ENCODE data around the gene ZNF766. TPM values are rescaled to one million over a fixed set of nuclear protein-coding genes. Genes with fewer than 3 reads are reported as not detected.

ZNF766 gene
- polyA plus RNA-seq, 1 experiment: 14.0 TPM

GRCh38 chr19:52230685-52231084 lies 38.7 kb upstream of the ZNF766 start:
- no peak for DNase-seq (ENCODE audit: low read depth, low spot score)
- no peaks in the 10 kb centered on the region for H3K9me3 ChIP-seq (ENCODE audit: control insufficient read depth, insufficient read depth, low read length)
- ChIA-PET CTCF (no interaction called here), POLR2A (no interaction called here)
- no peak overlapping the region for H3K4me3 ChIP-seq (ENCODE audit: low read depth, low read length)
- TF ChIP-seq, protein P1, sequence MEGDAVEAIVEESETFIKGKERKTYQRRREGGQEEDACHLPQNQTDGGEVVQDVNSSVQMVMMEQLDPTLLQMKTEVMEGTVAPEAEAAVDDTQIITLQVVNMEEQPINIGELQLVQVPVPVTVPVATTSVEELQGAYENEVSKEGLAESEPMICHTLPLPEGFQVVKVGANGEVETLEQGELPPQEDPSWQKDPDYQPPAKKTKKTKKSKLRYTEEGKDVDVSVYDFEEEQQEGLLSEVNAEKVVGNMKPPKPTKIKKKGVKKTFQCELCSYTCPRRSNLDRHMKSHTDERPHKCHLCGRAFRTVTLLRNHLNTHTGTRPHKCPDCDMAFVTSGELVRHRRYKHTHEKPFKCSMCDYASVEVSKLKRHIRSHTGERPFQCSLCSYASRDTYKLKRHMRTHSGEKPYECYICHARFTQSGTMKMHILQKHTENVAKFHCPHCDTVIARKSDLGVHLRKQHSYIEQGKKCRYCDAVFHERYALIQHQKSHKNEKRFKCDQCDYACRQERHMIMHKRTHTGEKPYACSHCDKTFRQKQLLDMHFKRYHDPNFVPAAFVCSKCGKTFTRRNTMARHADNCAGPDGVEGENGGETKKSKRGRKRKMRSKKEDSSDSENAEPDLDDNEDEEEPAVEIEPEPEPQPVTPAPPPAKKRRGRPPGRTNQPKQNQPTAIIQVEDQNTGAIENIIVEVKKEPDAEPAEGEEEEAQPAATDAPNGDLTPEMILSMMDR (IDR thresholded peaks at IDR 0.05; ENCODE audit: low read depth, low read length): no peak
- H3K27me3 ChIP-seq (ENCODE audit: control insufficient read depth, insufficient read depth, low read length): no peaks in the 10 kb centered on the region
- H3K27ac ChIP-seq (ENCODE audit: low read depth, low read length): no peak overlapping the region

GRCh38 chr19:52231154-52231910 lies 38.1 kb upstream of the ZNF766 start:
- CTCF ChIA-PET: no interaction called here
- H3K27ac ChIP-seq (ENCODE audit: low read depth, low read length): no peak overlapping the region

DNA sequence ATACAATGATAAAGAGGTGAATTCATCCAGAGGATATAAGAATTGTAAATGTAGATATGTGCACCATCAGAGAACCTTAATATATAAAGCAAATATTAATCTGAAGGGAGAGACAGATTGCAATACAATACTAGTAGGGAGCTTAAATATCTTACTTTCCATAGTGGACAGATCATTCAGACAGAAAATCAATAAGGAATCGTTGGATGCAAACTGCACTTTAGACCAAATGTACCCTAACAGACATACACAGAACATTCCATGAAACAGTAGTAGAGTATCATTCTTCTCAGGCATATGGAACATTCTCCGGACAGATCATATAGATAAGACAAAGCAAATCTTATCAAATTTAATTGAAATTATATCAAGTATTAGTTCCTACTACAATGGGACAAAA lies 35.0 kb upstream of the ZNF766 start:
- Histone ChIP-seq H3K9me3 (ENCODE audit: control insufficient read depth, insufficient read depth, low read length) (no peaks in the 10 kb centered on the region), H3K27ac (ENCODE audit: low read depth, low read length) (no peak overlapping the region), H3K27me3 (ENCODE audit: control insufficient read depth, insufficient read depth, low read length) (no peaks in the 10 kb centered on the region), H3K4me3 (ENCODE audit: low read depth, low read length) (no peak overlapping the region)
- ChIA-PET CTCF (interaction anchor here (0.6 kb wide), 1 partner anchor 45 kb away, joined by 3 read pairs; the partner anchor contains the start of gene PPP2R1A), POLR2A (no interaction called here)
- TF ChIP-seq, protein P1 (IDR thresholded peaks at IDR 0.05; ENCODE audit: low read depth, low read length): no peak
- no peak for DNase-seq (ENCODE audit: low read depth, low spot score)

More at GRCh38 chr19:52231154-52231910, 38.1 kb upstream of the ZNF766 start:
- POLR2A ChIA-PET: interaction anchor here (0.6 kb wide), 1 partner anchor 43 kb away, joined by 3 read pairs; no protein-coding TSS in a partner anchor
- H3K9me3 ChIP-seq (ENCODE audit: control insufficient read depth, insufficient read depth, low read length): no peaks in the 10 kb centered on the region
- H3K27me3 ChIP-seq (ENCODE audit: control insufficient read depth, insufficient read depth, low read length): no peaks in the 10 kb centered on the region
- no peak for DNase-seq (ENCODE audit: low read depth, low spot score)
- TF ChIP-seq, protein P1 (IDR thresholded peaks at IDR 0.05; ENCODE audit: low read depth, low read length): no peak
- no peak overlapping the region for H3K4me3 ChIP-seq (ENCODE audit: low read depth, low read length)

- TF ChIP-seq, protein P1 (IDR thresholded peaks at IDR 0.05; ENCODE audit: low read depth, low read length): no peak
- ChIA-PET CTCF (interaction anchor here (0.6 to 1.5 kb wide), 34 partner anchors 9 to 548 kb away, joined by 3 to 37 read pairs (median 4); partner anchors contain the start of gene ZNF616), POLR2A (no interaction called here)
- Histone ChIP-seq H3K27ac (ENCODE audit: low read depth, low read length) (no peak overlapping the region), H3K9me3 (ENCODE audit: control insufficient read depth, insufficient read depth, low read length) (no peaks in the 10 kb centered on the region), H3K4me3 (ENCODE audit: low read depth, low read length) (no peak overlapping the region), H3K27me3 (ENCODE audit: control insufficient read depth, insufficient read depth, low read length) (no peaks in the 10 kb centered on the region)
- no peak for DNase-seq (ENCODE audit: low read depth, low spot score)
Measured at GRCh38 chr19:52237197-52237596, 32.2 kb upstream of the ZNF766 start.

DNA sequence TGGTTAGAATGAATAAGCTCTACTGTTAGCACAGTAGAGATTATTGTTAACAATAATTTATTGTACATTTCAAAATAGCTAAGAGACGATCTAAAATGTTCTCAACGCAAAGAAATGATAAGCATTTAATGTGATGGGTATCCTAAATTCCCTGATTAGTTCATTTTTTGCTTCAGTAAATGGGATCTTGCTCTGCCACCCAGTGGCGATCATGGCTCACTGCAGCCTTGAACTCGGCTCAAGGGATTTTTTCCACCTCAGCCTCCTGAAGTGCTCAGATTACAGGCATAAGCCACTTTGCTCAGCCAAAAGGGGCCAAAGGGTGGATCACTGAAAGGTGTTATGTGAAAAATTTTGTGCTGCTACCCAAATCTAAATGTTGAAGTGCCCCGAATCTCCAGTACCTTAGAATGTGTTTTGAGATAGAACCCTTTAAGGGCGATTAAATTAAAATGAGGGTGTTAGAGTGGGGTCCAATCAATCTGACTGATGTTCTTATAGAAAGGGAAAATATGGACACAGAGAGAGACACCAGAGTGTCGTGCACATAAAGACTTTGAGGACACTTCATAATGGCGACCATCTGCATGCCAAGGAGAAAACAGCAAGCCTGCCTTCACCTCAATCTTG lies 31.5 kb upstream of the ZNF766 start:
- no peaks in the 10 kb centered on the region for H3K9me3 ChIP-seq (ENCODE audit: control insufficient read depth, insufficient read depth, low read length)
- CTCF ChIA-PET: interaction anchor here (0.6 to 1.5 kb wide), 34 partner anchors 9 to 547 kb away, joined by 3 to 37 read pairs (median 4); partner anchors contain the start of gene ZNF616
- peak; percentile 54 for DNase-seq (ENCODE audit: low read depth, low spot score)
- no peak overlapping the region for H3K4me3 ChIP-seq (ENCODE audit: low read depth, low read length)
- TF ChIP-seq, protein P1 (IDR thresholded peaks at IDR 0.05; ENCODE audit: low read depth, low read length): peak; percentile 91
- H3K27ac ChIP-seq (ENCODE audit: low read depth, low read length): no peak overlapping the region
- POLR2A ChIA-PET: no interaction called here
- no peaks in the 10 kb centered on the region for H3K27me3 ChIP-seq (ENCODE audit: control insufficient read depth, insufficient read depth, low read length)
